H7 (cell line): ENCODE data around the gene CDCA7L. TPM values are rescaled to one million over a fixed set of nuclear protein-coding genes. Genes with fewer than 3 reads are reported as not detected.
"Not testable (repeated sequence)": the region's sequence is repeated elsewhere in the genome, so short reads cannot be mapped to it uniquely, and the experiment has no call there.

Experiments
- DNase-seq: peaks from one replicate; pipeline ENCODE4 v3.0.0; 2012
- H3K27me3 ChIP-seq: 2 replicates; pipeline ENCODE4 v1.6.0; 2011; ENCODE audit warnings: mild to moderate bottlenecking, low read length; ENCODE audit not compliant: control insufficient read depth, insufficient read depth
- H3K36me3 ChIP-seq: replicated peaks from 2 replicates; pipeline ENCODE4 v1.5.1; 2011; ENCODE audit warnings: low read length; ENCODE audit not compliant: control insufficient read depth, insufficient read depth
- H3K4me3 ChIP-seq: 2 replicates; pipeline ENCODE4 v1.5.1; 2011; ENCODE audit warnings: low read depth, mild to moderate bottlenecking, control low read depth, low read length, moderate library complexity; ENCODE audit not compliant: insufficient read depth
- total RNA-seq: library from RNA; depleted of rRNA; stranded (reverse); fragments of >200 nt; shearing (Covaris generic); gene quantifications from 2 replicates; pipeline ENCODE4 v1.2.3, GENCODE V29; 2014

CDCA7L gene
- total RNA-seq, 1 experiment from 2014 or later, result 128 TPM

DNA sequence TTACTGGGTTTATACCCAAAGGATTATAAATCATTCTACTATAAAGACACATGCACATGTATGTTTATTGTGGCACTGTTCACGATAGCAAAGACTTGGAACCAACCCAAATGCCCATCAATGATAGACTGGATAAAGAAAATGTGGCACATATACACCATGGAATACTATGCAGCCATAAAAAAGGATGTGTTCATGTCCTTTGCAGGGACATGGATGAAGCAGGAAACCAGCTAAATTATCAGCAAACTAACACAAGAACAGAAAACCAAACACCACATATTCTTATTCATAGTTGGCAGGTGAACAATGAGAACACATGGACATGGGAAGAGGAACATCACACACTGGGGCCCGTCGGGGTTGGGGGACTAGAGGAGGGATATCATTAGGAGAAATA is 12.4 kb downstream of the CDCA7L start:
- H3K27me3 ChIP-seq, H3K36me3 ChIP-seq, H3K4me3 ChIP-seq, DNase-seq: not testable (repeated sequence)

DNA sequence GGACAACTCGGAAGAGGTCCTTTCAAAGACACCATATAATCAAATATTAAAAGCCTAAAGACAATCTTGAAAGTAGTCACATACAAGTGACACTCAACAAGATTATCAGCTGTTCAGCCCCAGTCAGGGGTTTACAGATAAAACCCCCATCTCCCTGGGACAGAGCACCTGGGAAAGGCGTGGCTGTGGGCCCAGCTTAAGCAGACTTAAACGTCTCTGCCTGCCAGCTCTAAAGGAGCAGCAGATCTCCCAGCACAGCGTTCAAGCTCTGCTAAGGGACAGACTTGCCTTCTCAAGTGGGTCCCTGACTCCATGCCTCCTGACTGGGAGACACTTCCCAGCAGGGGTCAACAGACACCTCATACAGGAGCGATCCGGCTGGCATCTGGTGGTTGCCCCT is 18.0 kb downstream of the CDCA7L start:
- no peak overlapping the region for H3K4me3 ChIP-seq
- no peaks in the 10 kb centered on the region for H3K27me3 ChIP-seq
- no peak for DNase-seq
- no peaks in the 10 kb centered on the region for H3K36me3 ChIP-seq

DNA sequence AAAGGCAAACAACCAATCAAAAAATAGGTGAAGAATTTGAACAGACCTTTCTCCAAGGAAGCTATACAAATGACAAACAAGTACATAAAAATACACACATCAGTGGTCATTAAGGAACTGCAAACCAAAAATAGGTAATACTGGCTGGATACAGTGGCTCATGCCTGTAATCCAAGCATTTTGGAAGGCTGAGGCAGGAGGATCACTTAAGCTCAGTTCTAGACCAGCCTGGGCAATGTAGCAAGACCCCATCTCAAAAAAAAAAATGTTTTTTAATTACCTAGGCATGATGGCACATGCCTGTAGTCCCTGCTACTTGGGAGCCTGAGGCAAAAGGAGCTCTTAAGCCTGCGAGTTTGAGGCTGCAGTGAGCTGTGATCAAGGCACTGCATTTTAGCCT is 19.3 kb downstream of the CDCA7L start:
- H3K36me3 ChIP-seq, result no peaks in the 10 kb centered on the region

DNA sequence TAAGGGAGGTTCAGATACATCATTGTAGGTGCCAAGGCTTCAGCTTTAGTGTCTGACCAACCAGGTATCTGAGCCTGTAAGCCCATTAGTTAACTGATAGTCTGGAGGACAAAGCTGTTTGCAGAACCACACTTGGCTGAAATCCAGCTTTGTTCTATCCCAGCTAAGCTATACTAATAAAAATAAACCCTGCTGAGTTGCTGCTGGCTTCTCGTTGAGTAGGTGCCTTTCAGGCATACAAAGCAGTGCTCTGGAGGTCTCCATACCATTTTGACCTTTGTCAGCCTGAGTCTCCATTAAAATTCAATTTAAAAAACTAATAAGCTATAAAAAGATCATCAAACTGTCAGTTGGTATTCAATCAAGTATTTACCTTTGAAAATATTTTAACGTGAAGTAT is 22.0 kb downstream of the CDCA7L start:
- no peak for DNase-seq
- H3K4me3 ChIP-seq, result no peak overlapping the region
- no peaks in the 10 kb centered on the region for H3K36me3 ChIP-seq
- no peaks in the 10 kb centered on the region for H3K27me3 ChIP-seq

More for the DNA sequence above, 19.3 kb downstream of the CDCA7L start:
- Histone ChIP-seq H3K27me3 (no peaks in the 10 kb centered on the region), H3K4me3 (no peak overlapping the region)
- no peak for DNase-seq

DNA sequence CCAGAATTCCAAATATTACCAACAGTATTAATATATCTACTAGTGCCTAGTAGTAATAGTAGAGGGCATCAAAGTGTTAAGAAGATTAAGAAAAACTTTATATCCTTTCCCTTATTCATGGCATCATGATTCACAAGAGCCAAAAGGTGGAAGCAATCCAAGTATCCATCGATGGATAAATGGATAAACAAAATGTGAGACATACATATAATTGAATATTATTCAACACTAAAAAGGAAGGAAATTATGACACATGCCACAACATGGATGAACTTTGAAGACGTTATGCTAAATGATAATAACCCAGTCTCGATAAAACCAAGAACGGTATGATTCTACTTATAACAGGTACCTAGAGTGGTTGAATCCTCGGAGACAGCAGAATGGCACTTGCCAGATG is 23.1 kb downstream of the CDCA7L start:
- no peaks in the 10 kb centered on the region for H3K27me3 ChIP-seq
- no peak overlapping the region for H3K4me3 ChIP-seq
- no peaks in the 10 kb centered on the region for H3K36me3 ChIP-seq
- no peak for DNase-seq

DNA sequence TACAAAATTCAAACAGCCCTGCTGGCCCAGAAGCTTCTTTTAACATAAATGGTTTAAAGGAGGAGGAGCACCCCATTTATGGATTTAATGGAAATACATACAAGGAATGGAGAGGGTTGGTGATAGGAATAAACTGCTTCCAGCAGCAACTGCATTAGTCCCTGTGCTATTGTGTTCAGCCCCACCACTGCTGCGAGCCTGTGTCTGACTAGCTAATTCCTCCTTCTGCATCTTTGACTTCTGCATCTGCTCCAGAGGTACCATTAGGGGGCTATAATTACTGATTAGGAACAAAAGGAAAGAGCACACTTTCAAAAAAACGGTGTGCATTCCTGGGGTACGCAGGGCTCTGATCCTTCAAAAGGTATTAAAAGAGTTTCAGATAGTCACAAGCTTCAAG is 24.8 kb downstream of the CDCA7L start:
- Histone ChIP-seq H3K36me3 (no peaks in the 10 kb centered on the region), H3K4me3 (no peak overlapping the region), H3K27me3 (no peaks in the 10 kb centered on the region)
- no peak for DNase-seq

DNA sequence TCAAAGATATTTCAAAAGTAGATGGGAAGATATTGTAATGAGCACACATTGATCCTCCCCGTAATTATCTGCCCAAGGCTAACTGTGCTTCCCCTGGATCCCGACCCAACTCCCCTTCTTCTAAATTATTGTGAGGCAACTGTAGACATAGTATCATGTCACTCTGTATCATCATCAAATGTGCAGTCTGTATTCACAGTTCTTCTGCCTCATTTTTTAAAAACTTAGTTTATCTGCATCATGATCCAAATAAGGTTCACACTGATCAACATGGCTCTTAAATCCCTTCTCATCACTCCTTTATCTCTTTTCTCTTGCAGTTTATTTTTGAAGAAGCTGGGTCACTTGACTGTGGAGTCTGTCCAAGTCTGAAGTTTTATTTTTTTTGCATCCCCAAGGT is 27.5 kb downstream of the CDCA7L start:
- peaks cover 12% of the 10 kb centered on the region for H3K36me3 ChIP-seq
- DNase-seq, result no peak
- no peak overlapping the region for H3K4me3 ChIP-seq
- H3K27me3 ChIP-seq, result no peaks in the 10 kb centered on the region

DNA sequence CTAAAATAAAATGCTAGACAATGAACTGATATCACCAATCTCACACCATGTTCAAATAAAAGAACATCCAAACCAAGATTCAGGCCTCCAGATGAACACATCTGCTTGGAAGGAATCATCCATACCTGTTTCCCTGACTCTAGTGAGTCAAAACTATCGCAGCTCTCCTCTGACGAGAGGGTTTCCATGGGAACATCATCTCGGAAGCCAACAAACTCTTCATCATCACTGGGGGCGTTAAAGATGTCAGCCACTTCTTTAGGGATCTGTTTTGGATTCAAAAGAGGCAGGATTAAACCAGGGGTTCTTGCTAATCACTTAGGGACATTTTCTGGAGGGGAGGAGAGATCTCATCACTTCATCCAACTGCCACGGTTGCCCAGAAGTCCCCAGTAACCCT is 29.1 kb downstream of the CDCA7L start:
- Histone ChIP-seq H3K36me3 (peaks cover 13% of the 10 kb centered on the region), H3K27me3 (no peaks in the 10 kb centered on the region), H3K4me3 (no peak overlapping the region)
- DNase-seq, result no peak

DNA sequence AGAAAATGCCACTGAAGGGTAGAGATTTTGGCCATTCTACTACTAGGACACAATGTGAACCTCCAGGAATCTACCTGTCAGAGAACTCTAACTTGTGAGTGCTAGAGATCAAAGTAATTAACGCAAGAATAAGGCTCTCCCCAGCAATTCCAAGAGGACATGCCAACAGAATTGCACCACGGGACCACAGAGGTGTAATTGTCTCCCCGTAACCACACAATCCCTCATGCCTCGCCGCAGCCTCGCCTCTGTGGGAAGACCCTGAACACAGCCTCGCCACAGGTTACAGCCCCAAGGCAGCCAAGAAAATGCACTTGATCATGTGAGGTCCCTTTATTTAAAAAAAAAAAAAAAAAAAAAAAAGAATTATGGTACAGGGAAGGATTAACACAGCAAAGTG is 29.5 kb downstream of the CDCA7L start:
- no peaks in the 10 kb centered on the region for H3K27me3 ChIP-seq
- DNase-seq, result no peak
- no peak overlapping the region for H3K4me3 ChIP-seq
- peaks cover 15% of the 10 kb centered on the region for H3K36me3 ChIP-seq

DNA sequence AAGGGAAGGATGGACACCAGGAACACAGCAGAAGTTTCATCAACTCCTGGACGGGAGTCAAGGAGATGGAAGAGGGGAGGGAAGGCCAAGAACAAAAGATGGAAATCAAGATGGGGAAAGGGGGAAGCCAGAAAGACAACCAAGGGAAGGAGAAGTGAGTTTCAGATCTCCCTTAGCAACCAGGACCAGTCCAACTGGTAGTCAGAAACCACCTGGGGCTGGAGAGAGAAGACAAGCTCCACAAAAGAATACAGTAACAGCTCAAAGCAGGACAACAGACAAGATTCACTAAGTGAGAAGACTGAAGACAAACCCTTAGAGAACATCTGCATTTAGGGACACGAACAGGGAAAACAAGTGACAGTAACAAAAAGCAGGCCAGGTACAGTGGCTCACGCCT is 30.6 kb downstream of the CDCA7L start:
- no peaks in the 10 kb centered on the region for H3K27me3 ChIP-seq
- peaks cover 16% of the 10 kb centered on the region for H3K36me3 ChIP-seq
- no peak overlapping the region for H3K4me3 ChIP-seq
- no peak for DNase-seq

DNA sequence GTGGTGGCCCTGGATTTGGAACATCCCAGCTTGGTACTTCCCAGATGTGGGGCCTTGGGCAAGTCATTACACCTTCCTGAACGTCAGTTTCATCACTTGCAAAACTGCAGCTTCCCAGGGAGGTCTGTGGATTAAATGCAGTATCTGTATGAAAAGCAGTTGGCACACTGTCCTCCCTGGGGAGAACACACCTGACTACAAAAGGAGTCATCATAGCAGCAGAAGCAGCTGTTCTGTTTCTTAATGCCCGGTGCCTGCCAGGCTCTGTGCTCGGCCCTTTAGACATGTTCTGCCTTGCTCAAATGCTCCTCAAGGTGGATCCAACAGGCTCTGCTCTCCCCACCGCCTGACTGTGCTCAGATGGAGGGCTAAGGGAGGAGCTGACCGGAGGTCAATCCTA is 31.0 kb downstream of the CDCA7L start:
- no peak for DNase-seq
- H3K27me3 ChIP-seq, result no peaks in the 10 kb centered on the region
- H3K36me3 ChIP-seq, result peaks cover 18% of the 10 kb centered on the region
- H3K4me3 ChIP-seq, result no peak overlapping the region

DNA sequence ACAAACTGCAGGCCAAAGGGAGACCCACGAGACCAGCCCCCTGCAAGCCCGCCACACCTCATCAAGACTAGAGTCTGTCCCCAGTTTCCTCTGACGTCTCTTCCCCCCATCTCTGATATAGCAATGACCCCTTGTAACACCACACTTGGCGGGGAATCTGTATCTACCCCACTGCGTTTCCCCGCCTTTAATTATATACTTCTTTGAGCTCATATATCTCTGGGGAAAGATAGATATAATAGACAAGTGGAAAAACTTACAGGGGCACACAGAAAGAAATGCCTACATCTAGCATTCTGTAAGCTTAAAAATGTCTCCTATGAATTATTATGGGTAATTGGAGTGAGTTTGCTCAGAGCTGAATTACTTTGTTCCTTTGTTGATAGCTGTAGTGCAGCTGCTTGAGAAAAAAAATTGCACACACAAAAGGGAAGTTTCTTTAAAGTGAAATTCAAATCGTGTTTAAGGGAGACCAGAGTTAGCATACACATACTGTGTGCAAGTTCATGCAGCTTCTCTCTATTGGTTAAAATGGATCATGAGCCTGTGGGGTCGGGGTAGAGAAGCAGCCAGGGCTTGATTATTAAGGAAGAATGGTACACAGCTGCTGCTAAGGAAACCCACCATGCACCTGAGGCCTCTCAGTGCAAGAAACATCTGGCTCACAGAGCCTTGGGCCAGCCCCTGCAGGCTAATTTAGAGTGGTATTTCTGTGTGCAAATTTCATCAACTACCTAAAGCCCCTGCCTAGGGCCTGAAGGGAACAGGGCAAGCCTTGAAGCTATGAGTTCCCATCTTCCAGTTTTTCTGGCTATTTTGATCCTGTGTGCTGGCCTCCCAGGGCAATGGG is 32.5 kb downstream of the CDCA7L start:
- H3K4me3 ChIP-seq, result no peak overlapping the region
- peaks cover 22% of the 10 kb centered on the region for H3K36me3 ChIP-seq
- DNase-seq, result no peak
- no peaks in the 10 kb centered on the region for H3K27me3 ChIP-seq

DNA sequence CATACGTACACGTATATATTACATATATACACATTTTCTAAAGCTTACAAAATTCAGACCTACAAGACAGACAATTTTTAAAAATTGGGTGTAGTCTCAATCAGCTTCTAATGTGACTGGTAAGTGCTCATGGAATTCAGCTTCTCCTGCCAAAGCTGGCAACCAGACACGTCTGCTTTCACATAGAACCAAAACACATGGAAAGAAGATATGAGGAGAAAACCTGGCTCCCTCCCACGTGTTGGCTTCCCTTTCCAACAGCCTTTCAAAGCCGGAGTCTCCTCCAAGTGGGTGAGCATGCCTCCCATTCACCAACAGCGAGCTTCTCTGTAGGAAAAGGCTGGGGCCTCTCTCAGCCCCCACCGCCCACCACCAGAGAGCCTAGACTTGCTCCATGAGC is 33.4 kb downstream of the CDCA7L start:
- Histone ChIP-seq H3K27me3 (no peaks in the 10 kb centered on the region), H3K4me3 (no peak overlapping the region), H3K36me3 (peaks cover 29% of the 10 kb centered on the region)
- DNase-seq, result no peak

DNA sequence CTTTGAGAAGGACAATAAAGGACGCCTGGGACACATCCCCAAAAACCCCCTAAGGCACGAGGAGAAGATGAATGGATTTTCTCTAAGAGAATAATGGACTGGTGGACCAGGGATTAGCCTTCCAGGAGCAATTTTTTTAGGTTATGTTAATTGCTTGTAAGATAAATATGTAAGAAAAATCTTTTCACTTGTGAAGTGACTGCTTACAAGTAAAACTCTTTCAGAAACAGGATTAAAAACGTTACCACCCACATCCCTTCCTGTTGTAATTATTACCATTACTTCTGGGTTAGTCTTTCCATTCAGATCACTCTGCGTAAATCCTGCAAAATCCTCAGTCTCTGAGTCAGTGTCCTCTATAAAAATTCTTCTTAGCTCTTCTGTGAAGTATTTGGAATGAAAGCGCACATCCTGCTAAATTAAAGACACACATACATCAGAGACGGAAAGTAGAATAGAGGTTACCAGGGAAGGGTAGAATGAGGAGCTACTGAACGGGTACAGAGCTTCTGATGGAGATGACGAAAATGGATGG is 34.3 kb downstream of the CDCA7L start:
- Histone ChIP-seq H3K27me3 (no peaks in the 10 kb centered on the region), H3K4me3 (no peak overlapping the region), H3K36me3 (peaks cover 29% of the 10 kb centered on the region)
- no peak for DNase-seq

DNA sequence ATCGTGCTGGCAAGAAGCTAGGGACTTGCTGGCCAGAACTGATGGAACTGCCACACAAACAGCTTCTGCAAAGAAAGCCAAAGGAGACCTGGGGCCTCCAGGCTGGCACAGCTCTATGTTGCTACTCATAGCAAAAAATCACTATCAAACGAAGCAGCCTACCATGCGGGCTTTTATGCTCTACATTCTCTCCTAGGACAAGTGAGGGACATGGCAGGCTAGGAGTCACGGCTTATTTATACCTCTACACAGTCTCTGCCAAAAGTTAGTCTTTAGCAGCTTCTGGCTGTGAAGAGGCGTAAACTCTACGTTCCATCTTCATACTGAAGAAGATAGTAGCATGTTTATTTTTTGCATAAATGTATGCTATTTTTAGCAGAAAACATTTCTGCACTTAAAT is 35.4 kb downstream of the CDCA7L start:
- DNase-seq, result no peak
- Histone ChIP-seq H3K36me3 (peaks cover 36% of the 10 kb centered on the region), H3K27me3 (no peaks in the 10 kb centered on the region), H3K4me3 (no peak overlapping the region)
